T-helper 17 cell (primary cell): ENCODE data around the gene NGRN. TPM values are rescaled to one million over a fixed set of nuclear protein-coding genes. Genes with fewer than 3 reads are reported as not detected.
"Not testable (repeated sequence)": the region's sequence is repeated elsewhere in the genome, so short reads cannot be mapped to it uniquely, and the experiment has no call there.

ENCODE experiments used
- ATAC-seq: fragments of 150-1000 bp; cut with Tn5 transposase; 2 replicates; pipeline ENCODE4 v1.10.0; 2021; ENCODE audit warnings: mild to moderate bottlenecking, moderate library complexity
- DNase-seq, 3 donors: peaks; one replicate each; pipeline versions ENCODE4 v3.0.0 to v3.0.0-alpha.2; 2020 to 2021
- H3K9me3 ChIP-seq: one replicate; pipeline ENCODE4 v1.7.0; 2013; ENCODE audit warnings: low read length, mild to moderate bottlenecking; ENCODE audit not compliant: control insufficient read depth, poor library complexity, severe bottlenecking
- H3K27ac Mint-ChIP-seq: one replicate; pipeline ENCODE4 v1.8.0; 2022; ENCODE audit warnings: mild to moderate bottlenecking, moderate library complexity, mixed read lengths
- H3K27me3 Mint-ChIP-seq: one replicate; pipeline ENCODE4 v1.8.0; 2022; ENCODE audit warnings: mixed read lengths
- H3K36me3 Mint-ChIP-seq: one replicate; pipeline ENCODE4 v1.8.0; 2022; ENCODE audit warnings: low read depth, mixed read lengths
- H3K4me1 Mint-ChIP-seq: one replicate; pipeline ENCODE4 v1.8.0; 2022; ENCODE audit warnings: mild to moderate bottlenecking, mixed read lengths
- H3K4me3 Mint-ChIP-seq: one replicate; pipeline ENCODE4 v1.8.0; 2022; ENCODE audit warnings: mild to moderate bottlenecking, moderate library complexity, mixed read lengths
- total RNA-seq, 4 donors: library from RNA in 2 of 4; stranded (reverse) in 2 of 4; gene quantifications; one replicate each; pipeline ENCODE4 v1.2.3 and lab custom pipeline; 2022 to 2026

Gene NGRN
- total RNA-seq, 2 donors from 2014 or later, result 48.0 to 51.0 TPM

DNA sequence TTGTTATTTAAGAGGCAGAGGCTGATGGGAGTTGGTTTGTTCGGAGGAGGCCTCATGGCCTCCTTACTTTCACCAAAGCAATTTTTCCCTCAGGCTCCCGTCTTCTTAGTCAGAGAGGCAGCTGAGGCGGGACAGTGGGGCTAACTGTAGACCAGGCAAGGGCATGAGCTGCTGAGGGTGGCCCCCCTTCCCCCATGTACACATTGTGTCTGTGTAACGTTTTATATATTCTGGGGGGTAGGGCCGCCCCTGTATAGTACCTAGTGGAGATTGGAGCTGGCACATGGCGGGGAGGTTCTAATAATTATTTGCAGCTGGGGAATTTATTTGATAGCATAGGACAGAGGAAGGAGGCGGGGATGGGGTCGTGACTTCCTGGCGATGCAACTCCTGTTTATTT lies 35.1 kb downstream of the NGRN start:
- DNase-seq, result no peak
- peak overlapping the region; percentile 45 for H3K27ac Mint-ChIP-seq
- ATAC-seq, result no peak
- H3K36me3 Mint-ChIP-seq, result no peaks in the 10 kb centered on the region
- H3K9me3 ChIP-seq, result no peaks in the 10 kb centered on the region
- no peak overlapping the region for H3K4me3 Mint-ChIP-seq
- H3K27me3 Mint-ChIP-seq, result no peaks in the 10 kb centered on the region
- peaks cover 6% of the 10 kb centered on the region for H3K4me1 Mint-ChIP-seq

- H3K27ac Mint-ChIP-seq, result peak overlapping the region; percentile 45
- no peaks in the 10 kb centered on the region for H3K36me3 Mint-ChIP-seq
- H3K4me1 Mint-ChIP-seq, result peaks cover 9% of the 10 kb centered on the region
- H3K9me3 ChIP-seq, result no peaks in the 10 kb centered on the region
- no peaks in the 10 kb centered on the region for H3K27me3 Mint-ChIP-seq
- DNase-seq (peak; percentile 34 to 48 (median 39)), ATAC-seq (peak; percentile 62)
- H3K4me3 Mint-ChIP-seq, result peak overlapping the region; percentile 3
Observed at GRCh38 chr15:90300988-90301706, 35.7 kb downstream of the NGRN start.

DNA sequence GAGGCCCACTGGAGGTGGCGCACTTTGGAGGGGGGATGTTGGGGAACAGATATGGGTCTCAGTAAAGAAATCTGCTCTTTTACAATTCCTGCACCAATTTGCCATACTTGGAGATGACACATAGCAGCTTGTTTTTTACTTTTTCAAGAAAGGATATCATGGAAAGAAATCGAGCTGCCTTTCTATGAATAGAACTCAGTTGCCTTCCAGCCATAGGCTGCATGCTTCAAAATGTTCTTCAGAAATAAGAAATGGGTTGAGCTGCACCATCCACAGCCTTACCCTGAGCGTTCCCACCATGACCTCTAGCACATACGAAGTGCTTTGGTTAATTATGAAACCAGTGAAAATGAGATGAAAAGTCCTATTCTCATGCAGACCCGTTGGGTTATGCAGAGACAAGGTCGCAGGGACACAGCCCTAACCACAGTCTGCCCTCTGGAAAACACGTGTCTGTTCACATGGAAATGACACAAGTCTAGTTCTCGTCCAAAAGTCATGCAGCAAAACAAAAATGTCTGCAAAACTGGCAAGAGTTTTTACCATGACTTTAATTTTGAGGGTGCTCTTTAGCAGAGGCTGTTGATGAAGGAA lies 36.3 kb downstream of the NGRN start:
- Mint-ChIP-seq H3K36me3 (no peaks in the 10 kb centered on the region), H3K4me1 (peaks cover 16% of the 10 kb centered on the region), H3K27ac (no peak overlapping the region), H3K4me3 (no peak overlapping the region), H3K27me3 (no peaks in the 10 kb centered on the region)
- H3K9me3 ChIP-seq, result no peaks in the 10 kb centered on the region
- no peak for DNase-seq
- ATAC-seq, result no peak

DNA sequence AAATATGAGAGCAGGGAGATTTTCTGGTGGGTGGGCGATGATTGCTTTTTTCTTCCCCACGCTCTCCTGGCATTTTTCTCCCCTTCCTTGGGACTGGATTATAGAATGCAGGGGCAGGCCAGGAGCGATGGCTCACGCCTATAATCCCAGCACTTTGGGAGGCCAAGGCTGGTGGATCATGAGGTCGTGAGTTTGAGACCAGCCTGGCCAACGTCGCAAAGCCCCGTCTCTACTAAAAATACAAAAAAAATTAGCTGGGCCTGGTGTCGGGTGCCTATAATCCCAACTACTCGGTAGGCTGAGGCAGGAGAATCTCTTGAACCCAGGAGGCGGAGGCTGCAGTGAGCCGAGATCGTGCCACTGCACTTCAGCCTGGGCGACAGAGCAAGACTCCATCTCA lies 39.9 kb downstream of the NGRN start:
- H3K27me3 Mint-ChIP-seq, H3K4me3 Mint-ChIP-seq, H3K36me3 Mint-ChIP-seq, ATAC-seq, H3K9me3 ChIP-seq, DNase-seq: not testable (repeated sequence)
- Mint-ChIP-seq H3K27ac (peak overlapping the region; percentile 62), H3K4me1 (peaks cover 24% of the 10 kb centered on the region)

DNA sequence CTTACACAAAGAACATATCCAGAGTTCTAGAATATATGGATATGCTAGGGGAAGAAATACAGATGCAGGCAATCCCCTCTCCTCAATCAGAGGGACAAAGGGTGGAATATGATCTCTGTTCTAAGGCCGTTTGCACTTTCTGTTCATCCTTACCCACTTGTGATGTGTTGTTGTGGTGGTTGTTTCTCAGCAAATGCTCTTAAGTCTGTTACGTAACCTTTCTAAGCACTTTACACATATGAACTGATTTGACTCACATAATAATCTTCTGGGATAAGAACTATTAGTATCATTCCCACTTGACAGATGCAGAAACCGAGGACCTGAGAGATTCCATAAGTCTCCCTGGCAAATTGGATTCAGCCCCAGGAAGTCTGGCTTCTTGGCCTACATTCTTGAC lies 40.5 kb downstream of the NGRN start:
- Mint-ChIP-seq H3K4me3 (peak overlapping the region; percentile 85), H3K36me3 (no peaks in the 10 kb centered on the region), H3K4me1 (peaks cover 24% of the 10 kb centered on the region), H3K27me3 (no peaks in the 10 kb centered on the region), H3K27ac (peak overlapping the region; percentile 90)
- H3K9me3 ChIP-seq, result no peaks in the 10 kb centered on the region
- DNase-seq, result no peak
- ATAC-seq, result no peak

- H3K4me3 Mint-ChIP-seq, result peak overlapping the region; percentile 85
- peak overlapping the region; percentile 90 for H3K27ac Mint-ChIP-seq
- no peaks in the 10 kb centered on the region for H3K9me3 ChIP-seq
- DNase-seq (no peak), ATAC-seq (peak; percentile 77)
- no peaks in the 10 kb centered on the region for H3K36me3 Mint-ChIP-seq
- no peaks in the 10 kb centered on the region for H3K27me3 Mint-ChIP-seq
- peaks cover 19% of the 10 kb centered on the region for H3K4me1 Mint-ChIP-seq
Observed at GRCh38 chr15:90306560-90306959, 41.1 kb downstream of the NGRN start.

DNA sequence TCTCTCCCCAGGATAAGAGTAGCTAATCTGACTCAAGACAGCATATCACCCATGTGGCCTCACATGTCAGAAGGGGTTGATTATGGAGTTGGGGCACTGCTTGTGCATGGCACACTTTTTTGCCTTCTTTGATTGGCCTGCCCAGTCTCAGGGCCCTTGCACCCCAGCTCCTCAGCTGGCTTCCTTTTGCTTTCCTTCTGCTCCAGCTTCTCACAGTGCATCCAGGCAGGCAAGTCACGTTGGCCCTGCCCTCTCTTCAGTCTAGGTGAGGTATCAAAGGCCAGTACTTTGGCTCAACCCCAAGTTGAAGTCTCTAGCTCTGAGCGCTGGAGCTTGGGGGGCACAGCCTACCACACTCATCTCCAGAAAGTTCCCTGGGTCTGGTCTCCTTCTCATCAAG lies 42.2 kb downstream of the NGRN start:
- no peaks in the 10 kb centered on the region for H3K9me3 ChIP-seq
- DNase-seq, result no peak
- no peak for ATAC-seq
- Mint-ChIP-seq H3K36me3 (no peaks in the 10 kb centered on the region), H3K4me3 (no peak overlapping the region), H3K27ac (no peak overlapping the region), H3K27me3 (no peaks in the 10 kb centered on the region), H3K4me1 (peaks cover 18% of the 10 kb centered on the region)

GRCh38 chr15:90309020-90309419 lies 43.5 kb downstream of the NGRN start:
- Mint-ChIP-seq H3K36me3 (no peaks in the 10 kb centered on the region), H3K27ac (no peak overlapping the region), H3K27me3 (no peaks in the 10 kb centered on the region), H3K4me1 (peaks cover 18% of the 10 kb centered on the region), H3K4me3 (no peak overlapping the region)
- no peak for ATAC-seq
- no peaks in the 10 kb centered on the region for H3K9me3 ChIP-seq
- no peak for DNase-seq

- Mint-ChIP-seq H3K36me3 (no peaks in the 10 kb centered on the region), H3K27me3 (peaks cover 6% of the 10 kb centered on the region), H3K4me3 (no peak overlapping the region), H3K27ac (no peak overlapping the region), H3K4me1 (peaks cover 6% of the 10 kb centered on the region)
- no peak for ATAC-seq
- no peak for DNase-seq
- no peaks in the 10 kb centered on the region for H3K9me3 ChIP-seq
Observed at GRCh38 chr15:90315278-90315982, 50.0 kb downstream of the NGRN start.

GRCh38 chr15:90316139-90316538 lies 50.7 kb downstream of the NGRN start:
- Mint-ChIP-seq H3K27me3 (peaks cover 8% of the 10 kb centered on the region), H3K36me3 (no peaks in the 10 kb centered on the region), H3K27ac (no peak overlapping the region), H3K4me3 (no peak overlapping the region), H3K4me1 (peaks cover 7% of the 10 kb centered on the region)
- H3K9me3 ChIP-seq, result no peaks in the 10 kb centered on the region
- DNase-seq, result no peak
- ATAC-seq, result no peak

DNA sequence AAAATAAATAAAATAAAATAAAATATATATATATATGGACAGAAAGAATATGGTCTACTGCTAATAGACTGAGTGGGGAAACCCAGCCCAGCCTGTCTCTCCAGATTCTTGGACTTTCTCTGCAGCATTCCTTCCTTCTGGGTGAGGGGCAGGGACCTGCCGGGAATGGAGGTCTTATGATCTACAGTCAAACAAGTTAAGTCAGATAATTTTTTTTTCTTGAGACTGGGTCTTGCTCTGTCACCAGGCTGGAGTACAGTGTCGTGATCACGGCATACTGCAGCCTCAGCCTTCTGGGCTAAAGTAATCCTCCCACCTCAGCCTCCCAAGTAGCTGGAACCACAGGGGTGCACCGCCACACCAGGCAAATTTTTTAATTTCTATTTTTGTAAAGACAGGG lies 53.1 kb downstream of the NGRN start:
- Mint-ChIP-seq H3K4me3 (no peak overlapping the region), H3K4me1 (peaks cover 7% of the 10 kb centered on the region), H3K27me3 (peaks cover 8% of the 10 kb centered on the region), H3K27ac (no peak overlapping the region), H3K36me3 (no peaks in the 10 kb centered on the region)
- DNase-seq (no peak), ATAC-seq (no peak)
- no peaks in the 10 kb centered on the region for H3K9me3 ChIP-seq

DNA sequence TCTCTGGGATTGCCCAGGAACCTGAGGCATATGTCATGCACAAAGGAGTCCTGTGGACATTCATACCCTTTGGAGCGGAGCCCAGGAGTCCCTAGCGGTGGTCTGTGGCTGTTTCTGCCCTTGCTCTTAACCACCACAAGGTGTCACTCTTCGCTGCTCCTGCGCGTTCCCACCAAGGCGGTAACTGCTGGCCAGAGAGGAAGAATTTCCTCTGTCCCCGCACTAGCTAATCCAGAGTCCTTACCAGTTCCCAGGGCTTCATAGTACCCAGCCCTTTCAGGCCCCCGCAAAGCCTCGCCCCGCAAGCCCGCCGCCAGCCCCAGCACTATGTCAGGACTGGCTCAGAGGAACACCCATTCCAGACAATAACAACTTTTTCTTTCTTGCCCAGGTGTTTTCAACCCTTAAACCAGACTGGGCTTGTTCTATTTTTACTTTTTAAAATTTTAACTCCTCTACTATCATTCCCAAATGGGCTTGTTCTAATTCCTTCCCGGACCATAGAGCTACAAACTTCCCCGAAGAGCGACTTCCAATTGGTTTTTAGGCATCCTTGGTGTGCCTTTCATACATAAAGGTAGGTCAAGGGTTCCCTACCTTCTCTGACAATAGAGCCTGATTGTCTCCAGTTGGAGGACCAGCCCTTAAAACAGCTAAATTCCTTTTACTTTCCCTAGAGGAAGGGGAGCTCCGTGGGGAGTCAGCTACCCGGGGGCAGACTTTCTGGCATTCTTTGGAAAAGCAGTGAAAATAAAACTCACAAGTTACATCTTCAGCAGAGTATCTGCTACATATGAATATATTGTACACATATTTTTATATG lies 54.8 kb downstream of the NGRN start:
- ATAC-seq (peak; percentile 99), DNase-seq (peak; percentile 40 to 48 (median 45))
- H3K9me3 ChIP-seq, result no peaks in the 10 kb centered on the region
- no peaks in the 10 kb centered on the region for H3K36me3 Mint-ChIP-seq
- no peak overlapping the region for H3K27ac Mint-ChIP-seq
- peaks cover 7% of the 10 kb centered on the region for H3K4me1 Mint-ChIP-seq
- no peak overlapping the region for H3K4me3 Mint-ChIP-seq
- H3K27me3 Mint-ChIP-seq, result peaks cover 8% of the 10 kb centered on the region

DNA sequence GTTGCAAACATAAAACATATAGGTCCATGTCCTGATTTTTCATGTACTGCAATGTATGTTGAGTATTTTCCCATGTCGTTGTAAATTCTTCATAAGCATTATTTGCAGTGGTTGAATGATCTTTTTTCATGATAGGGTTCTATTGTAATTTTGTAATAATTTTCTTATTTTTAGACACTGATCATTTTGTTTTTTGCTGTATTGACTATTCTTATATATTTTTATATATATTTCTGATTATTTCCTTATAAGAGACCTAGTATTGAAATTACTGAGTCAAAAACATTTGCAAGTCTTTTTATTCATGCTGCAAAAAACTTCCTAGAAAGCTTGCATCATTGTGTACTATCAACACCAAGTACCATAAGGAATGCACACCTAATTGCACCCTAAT lies 55.4 kb downstream of the NGRN start:
- Mint-ChIP-seq H3K4me1 (peaks cover 9% of the 10 kb centered on the region), H3K27me3 (peaks cover 13% of the 10 kb centered on the region)

More for the DNA sequence above, 55.4 kb downstream of the NGRN start:
- Mint-ChIP-seq H3K27ac (no peak overlapping the region), H3K4me3 (no peak overlapping the region), H3K36me3 (peaks cover 3% of the 10 kb centered on the region)
- ATAC-seq (no peak), DNase-seq (no peak)
- H3K9me3 ChIP-seq, result no peaks in the 10 kb centered on the region
